PC-3 (cell line): ENCODE measurements around the gene LNP1. TPM values are rescaled to one million over a fixed set of nuclear protein-coding genes. Genes with fewer than 3 reads are reported as not detected.

Source experiments
- ATAC-seq: fragments of 200-7000 bp; cut with Tn5 transposase; 2 replicates; pipeline ENCODE4 v1.9.1; 2020; ENCODE audit warnings: mild to moderate bottlenecking, moderate library complexity
- BruUV-seq: library from RNA; stranded (reverse); fragments of 400-500 nt; replicated peaks from 2 replicates; lab custom pipeline; 2021; lab: Mats Ljungman, UMichigan
- CTCF ChIA-PET: fragments of 300-600 bp; sonication (Branson Sonifier 250); formaldehyde crosslinking; loops from one replicate; lab custom pipeline; 2022; ENCODE audit warnings: antibody characterized with exemption; lab: Charles Lee
- POLR2A ChIA-PET: fragments of 300-600 bp; sonication (Branson Sonifier 250); formaldehyde crosslinking; loops from one replicate; lab custom pipeline; 2022; ENCODE audit warnings: antibody characterized with exemption; ENCODE audit not compliant: unreplicated experiment; lab: Charles Lee
- DNase-seq: peaks from one replicate; pipeline ENCODE4 v3.0.0-alpha.2; 2015
- H2AFZ ChIP-seq: fragments of 300-600 bp; sonication (generic); 2 replicates; pipeline ENCODE4 v1.6.0; 2016; ENCODE audit warnings: antibody characterized with exemption, low read length
- H3F3A ChIP-seq: fragments of 300-600 bp; sonication (generic); one replicate; pipeline ENCODE4 v1.6.0; 2017; ENCODE audit warnings: antibody characterized with exemption, low read length, control low read depth, mild to moderate bottlenecking; ENCODE audit not compliant: unreplicated experiment
- H3K27ac ChIP-seq: fragments of 300-600 bp; sonication (generic); 2 replicates; pipeline ENCODE4 v1.5.1; 2016; ENCODE audit warnings: mild to moderate bottlenecking, low read length
- H3K27me3 ChIP-seq: fragments of 300-600 bp; sonication (generic); 2 replicates; pipeline ENCODE4 v1.6.1; 2016; ENCODE audit warnings: low read length, mixed read lengths
- H3K36me3 ChIP-seq: fragments of 300-600 bp; sonication (generic); 2 replicates; pipeline ENCODE4 v1.6.1; 2016; ENCODE audit warnings: low read depth, mixed run types, low read length, mixed read lengths
- H3K4me1 ChIP-seq: fragments of 300-600 bp; sonication (generic); 2 replicates; pipeline ENCODE4 v1.5.1; 2016; ENCODE audit warnings: low read length; ENCODE audit not compliant: insufficient read depth
- H3K4me2 ChIP-seq: fragments of 300-600 bp; sonication (generic); 2 replicates; pipeline ENCODE4 v1.6.0; 2016; ENCODE audit warnings: low read length
- H3K4me3 ChIP-seq: fragments of 300-600 bp; sonication (generic); 2 replicates; pipeline ENCODE4 v1.5.1; 2016; ENCODE audit warnings: mild to moderate bottlenecking, low read length, mixed read lengths
- H3K79me2 ChIP-seq: fragments of 300-600 bp; sonication (generic); 2 replicates; pipeline ENCODE4 v1.6.1; 2017; ENCODE audit warnings: low read length, mixed read lengths
- H3K9ac ChIP-seq: fragments of 300-600 bp; sonication (generic); 2 replicates; pipeline ENCODE4 v1.6.0; 2016; ENCODE audit warnings: mild to moderate bottlenecking, low read length
- H3K9me2 ChIP-seq: fragments of 300-600 bp; sonication (generic); replicated peaks from 2 replicates; pipeline ENCODE4 v1.6.1; 2016; ENCODE audit warnings: mixed run types, low read length, mixed read lengths
- H3K9me3 ChIP-seq: fragments of 300-600 bp; sonication (generic); 2 replicates; pipeline ENCODE4 v1.6.1; 2016; ENCODE audit warnings: low read length, mixed read lengths
- H4K20me1 ChIP-seq: fragments of 300-600 bp; sonication (generic); 2 replicates; pipeline ENCODE4 v1.6.1; 2016; ENCODE audit warnings: low read length, mixed read lengths
- EZH2 ChIP-seq: fragments of 300-600 bp; sonication (generic); IDR thresholded peaks from one replicate; pipeline ENCODE4 v1.6.1; 2017; ENCODE audit warnings: antibody characterized with exemption, mild to moderate bottlenecking, low read length; ENCODE audit not compliant: unreplicated experiment
- EZH2phosphoT487 ChIP-seq: fragments of 300-600 bp; sonication (generic); IDR thresholded peaks from 2 replicates; pipeline ENCODE4 v1.6.1; 2018; ENCODE audit warnings: mild to moderate bottlenecking, antibody characterized with exemption, low read length, borderline replicate concordance
- intact Hi-C: fragments of 100-400 bp; cut with micrococcal nuclease; formaldehyde crosslinking; loops from 2 replicates; pipeline ENCODE4 v1.9.0; 2023
- total RNA-seq: library from RNA; depleted of rRNA; stranded (reverse); fragments of >200 nt; gene quantifications from 2 replicates; pipeline ENCODE4 v1.2.3, GENCODE V29; 2014
- TF ChIP-seq, protein P1 (sequence below): fragments of 300-600 bp; sonication (generic); conservative IDR thresholded peaks from 2 replicates; pipeline ENCODE4 v1.5.1; 2017; ENCODE audit warnings: antibody characterized with exemption, low read depth, mild to moderate bottlenecking, low read length

Gene LNP1
- total RNA-seq, 1 experiment from 2014 or later = 6.8 TPM

DNA sequence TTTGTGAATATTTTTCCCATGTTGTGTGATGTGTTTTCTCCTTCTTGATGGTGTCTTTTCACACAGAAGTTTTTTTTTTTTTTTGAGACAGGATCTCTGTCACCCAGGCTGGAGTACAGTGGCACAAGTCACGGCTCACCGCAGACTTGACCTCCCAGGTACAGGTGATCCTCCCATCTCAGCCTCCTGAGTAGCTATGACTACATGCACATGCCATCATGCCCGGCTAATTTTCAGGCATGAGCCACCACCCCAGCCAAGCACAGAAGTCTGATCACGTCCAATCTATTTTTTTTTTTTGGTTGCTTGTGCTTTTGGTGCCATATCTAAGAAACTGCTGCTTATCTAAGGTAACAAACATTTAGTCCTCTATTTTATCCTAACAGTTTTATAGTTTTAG lies 25.0 kb upstream of the LNP1 start:
- H3K4me1 ChIP-seq = no peaks in the 10 kb centered on the region
- H3K9ac ChIP-seq = no peak overlapping the region
- no peak overlapping the region for H3K27ac ChIP-seq
- DNase-seq (no peak), ATAC-seq (no peak)
- peaks cover 5% of the 10 kb centered on the region; the same call in 1 of the 2 replicates for H3K79me2 ChIP-seq
- H3K36me3 ChIP-seq = peaks cover 77% of the 10 kb centered on the region
- no peaks in the 10 kb centered on the region for H3K9me2 ChIP-seq
- intact Hi-C loops = no loop called here
- H2AFZ ChIP-seq = no peak overlapping the region
- TF ChIP-seq, protein P1, sequence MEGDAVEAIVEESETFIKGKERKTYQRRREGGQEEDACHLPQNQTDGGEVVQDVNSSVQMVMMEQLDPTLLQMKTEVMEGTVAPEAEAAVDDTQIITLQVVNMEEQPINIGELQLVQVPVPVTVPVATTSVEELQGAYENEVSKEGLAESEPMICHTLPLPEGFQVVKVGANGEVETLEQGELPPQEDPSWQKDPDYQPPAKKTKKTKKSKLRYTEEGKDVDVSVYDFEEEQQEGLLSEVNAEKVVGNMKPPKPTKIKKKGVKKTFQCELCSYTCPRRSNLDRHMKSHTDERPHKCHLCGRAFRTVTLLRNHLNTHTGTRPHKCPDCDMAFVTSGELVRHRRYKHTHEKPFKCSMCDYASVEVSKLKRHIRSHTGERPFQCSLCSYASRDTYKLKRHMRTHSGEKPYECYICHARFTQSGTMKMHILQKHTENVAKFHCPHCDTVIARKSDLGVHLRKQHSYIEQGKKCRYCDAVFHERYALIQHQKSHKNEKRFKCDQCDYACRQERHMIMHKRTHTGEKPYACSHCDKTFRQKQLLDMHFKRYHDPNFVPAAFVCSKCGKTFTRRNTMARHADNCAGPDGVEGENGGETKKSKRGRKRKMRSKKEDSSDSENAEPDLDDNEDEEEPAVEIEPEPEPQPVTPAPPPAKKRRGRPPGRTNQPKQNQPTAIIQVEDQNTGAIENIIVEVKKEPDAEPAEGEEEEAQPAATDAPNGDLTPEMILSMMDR = no peak
- no peak for TF ChIP-seq EZH2
- no peak for TF ChIP-seq EZH2phosphoT487
- H3K9me3 ChIP-seq = no peaks in the 10 kb centered on the region
- POLR2A ChIA-PET = no interaction called here
- peaks cover 5% of the 10 kb centered on the region for H3F3A ChIP-seq
- no peak overlapping the region for H3K4me3 ChIP-seq
- H4K20me1 ChIP-seq = no peaks in the 10 kb centered on the region
- no peak overlapping the region for H3K4me2 ChIP-seq
- no peaks in the 10 kb centered on the region for H3K27me3 ChIP-seq
- BruUV-seq = no TSS peak
- CTCF ChIA-PET = no interaction called here

DNA sequence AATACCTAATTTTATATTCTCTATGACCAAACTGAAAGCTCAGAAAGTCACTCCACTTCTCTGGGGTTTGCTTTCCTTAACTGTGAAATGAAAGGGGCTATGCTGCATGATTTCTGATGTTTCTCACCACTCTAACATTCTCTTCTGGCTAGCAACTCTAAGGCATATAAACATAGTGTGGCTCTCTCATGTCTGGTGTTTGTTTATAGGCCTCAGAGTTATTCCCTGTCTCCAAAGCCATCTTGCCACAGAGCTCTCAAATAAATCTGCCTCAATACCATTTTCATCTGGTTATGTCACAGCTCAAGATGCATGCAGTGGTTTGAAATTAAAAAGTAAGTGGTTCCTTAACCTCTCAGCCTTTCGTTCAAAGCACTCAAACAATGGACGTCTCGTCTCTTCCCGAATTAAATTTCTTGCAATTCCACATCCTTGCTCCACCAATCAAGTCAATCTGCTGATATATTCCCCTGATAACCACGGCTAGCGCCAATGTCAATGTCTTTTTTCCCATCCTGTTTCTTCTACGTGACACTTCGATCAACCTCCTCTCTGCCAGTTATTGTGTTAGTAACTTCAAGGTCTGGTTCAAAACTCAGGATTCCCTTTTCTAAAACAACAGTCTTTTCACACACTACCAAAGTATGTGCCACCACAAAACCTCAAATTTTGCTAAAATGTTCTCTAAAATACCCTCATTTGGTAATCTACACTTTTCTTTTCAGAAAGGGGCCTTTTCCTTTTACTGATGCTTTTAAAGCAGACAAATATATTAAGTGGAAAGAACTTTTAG lies 16.4 kb upstream of the LNP1 start:
- intact Hi-C loops = no loop called here
- no peaks in the 10 kb centered on the region for H3K9me2 ChIP-seq
- DNase-seq = no peak
- 0 out of 2 replicates have a peak, but pooled peaks cover 5% of the 10 kb centered on the region for H3K9me3 ChIP-seq
- no peak for ATAC-seq
- ChIA-PET POLR2A (no interaction called here), CTCF (interaction anchor here (0.6 kb wide), 1 partner anchor 47 kb away, joined by 3 read pairs; no protein-coding TSS in a partner anchor)
- H3K79me2 ChIP-seq = peaks cover 70% of the 10 kb centered on the region
- H3K27ac ChIP-seq = no peak overlapping the region
- H3F3A ChIP-seq = peaks cover 4% of the 10 kb centered on the region
- H3K4me3 ChIP-seq = no peak overlapping the region
- no peak overlapping the region for H3K9ac ChIP-seq
- peaks cover 29% of the 10 kb centered on the region for H4K20me1 ChIP-seq
- no peak overlapping the region for H3K4me2 ChIP-seq
- BruUV-seq = no TSS peak
- H3K4me1 ChIP-seq = peaks cover 20% of the 10 kb centered on the region
- TF ChIP-seq, protein P1 = no peak
- no peak for TF ChIP-seq EZH2
- no peak for TF ChIP-seq EZH2phosphoT487
- H3K27me3 ChIP-seq = no peaks in the 10 kb centered on the region
- H2AFZ ChIP-seq = no peak overlapping the region
- peaks cover 70% of the 10 kb centered on the region for H3K36me3 ChIP-seq
